Sigmoid colon (tissue), 4 donors: ENCODE measurements around the gene TSPAN11.

Experiments
- CTCF ChIP-seq, 4 experiments: fragments of 450-650 bp in 3 of 4; fragments of 200-600 bp in 1 of 4; IDR thresholded peaks; one replicate each; pipeline ENCODE4 v1.5.1; 2016 to 2019; ENCODE audit warnings: antibody characterized with exemption in 4 of 4, mild to moderate bottlenecking in 3 of 4, moderate library complexity in 2 of 4
- EP300 ChIP-seq, 4 donors: sonication (generic); formaldehyde crosslinking; IDR thresholded peaks; one replicate each; pipeline ENCODE4 v1.6.1; 2017; ENCODE audit warnings: antibody characterized with exemption in 4 of 4
- POLR2A ChIP-seq, 2 donors: fragments of 450-650 bp; IDR thresholded peaks; one replicate each; pipeline ENCODE4 v1.6.1; 2016; ENCODE audit warnings: antibody characterized with exemption in 2 of 2, mild to moderate bottlenecking in 2 of 2, moderate library complexity in 2 of 2
- POLR2AphosphoS5 ChIP-seq, 4 donors: sonication (generic); formaldehyde crosslinking; IDR thresholded peaks; one replicate each; pipeline ENCODE4 v1.6.1; 2017; ENCODE audit warnings: antibody characterized with exemption in 4 of 4

- TF ChIP-seq CTCF (IDR thresholded peaks at IDR 0.05) (no peak), EP300 (IDR thresholded peaks at IDR 0.05) (no peak), POLR2A (IDR thresholded peaks at IDR 0.05) (no peak), POLR2AphosphoS5 (IDR thresholded peaks at IDR 0.05) (no peak)
Measured at GRCh38 chr12:30977537-30978349, 51.2 kb downstream of the TSPAN11 start.
